Lung (tissue), 12 donors: ENCODE measurements around the gene RAB8B. TPM values are rescaled to one million over a fixed set of nuclear protein-coding genes. Genes with fewer than 3 reads are reported as not detected.
A peak's percentile ranks its signal among the peaks of the same experiment; 100 is the strongest.

ENCODE experiments used
- ATAC-seq: fragments of 200-7000 bp; cut with Tn5 transposase; one replicate; pipeline ENCODE4 v1.9.1; 2020; ENCODE audit warnings: moderate number of reproducible peaks; ENCODE audit not compliant: insufficient read depth, low FRiP score
- DNase-seq, 3 donors: peaks; one replicate each; pipeline ENCODE4 v3.0.0-alpha.2; 2013 to 2017
- H3K27ac ChIP-seq, 2 donors: one replicate each; pipeline ENCODE4 v1.5.1; 2013; ENCODE audit warnings: mild to moderate bottlenecking in 2 of 2, moderate library complexity in 2 of 2, control low read depth in 1 of 2, inconsistent platforms in 1 of 2, low read depth in 1 of 2, low read length in 1 of 2
- H3K27me3 ChIP-seq, 3 donors: one replicate each; pipeline ENCODE4 v1.5.1; 2013; ENCODE audit warnings: low read length in 2 of 3; ENCODE audit not compliant: control insufficient read depth in 3 of 3, insufficient read depth in 3 of 3
- H3K36me3 ChIP-seq, 4 donors: one replicate each; pipeline ENCODE4 v1.5.1; 2013; ENCODE audit warnings: low read length in 4 of 4, mild to moderate bottlenecking in 1 of 4, moderate library complexity in 1 of 4; ENCODE audit not compliant: control insufficient read depth in 4 of 4, insufficient read depth in 4 of 4
- H3K4me1 ChIP-seq, 5 donors: one replicate each; pipeline ENCODE4 v1.5.1; 2013; ENCODE audit warnings: low read length in 5 of 5, mild to moderate bottlenecking in 2 of 5, moderate library complexity in 1 of 5; ENCODE audit not compliant: control insufficient read depth in 5 of 5, insufficient read depth in 5 of 5
- H3K4me3 ChIP-seq: one replicate; pipeline ENCODE4 v1.5.1; 2013; ENCODE audit warnings: mild to moderate bottlenecking, control low read depth, moderate library complexity
- H3K9ac ChIP-seq, 2 donors: one replicate each; pipeline ENCODE4 v1.5.1; 2013; ENCODE audit warnings: low read length in 2 of 2, control low read depth in 1 of 2; ENCODE audit not compliant: insufficient read depth in 1 of 2
- H3K9me3 ChIP-seq, 4 donors: one replicate each; pipeline ENCODE4 v1.5.1; 2013; ENCODE audit warnings: low read length in 3 of 4, mild to moderate bottlenecking in 1 of 4, moderate library complexity in 1 of 4; ENCODE audit not compliant: control insufficient read depth in 4 of 4, insufficient read depth in 3 of 4
- WGBS, 2 donors: extraction: QIAGEN DNeasy Blood & Tissue Kit; methylation state at CpG; one replicate each; pipeline ENCODE4 v1.1.7; 2013; 5-methylcytosine and 5-hydroxymethylcytosine counted together
- polyA plus RNA-seq, 2 donors: library from polyadenylated mRNA; stranded (reverse); fragments of 200-250 nt; gene quantifications; one replicate each; pipeline ENCODE4 v1.2.1, GENCODE V29; 2013
- total RNA-seq, 2 donors: library from RNA; depleted of rRNA in 1 of 2; stranded (reverse); fragments of >200 nt in 1 of 2; gene quantifications; one replicate each; pipeline ENCODE4 v1.2.1, GENCODE V29; 2014 to 2021
- TF ChIP-seq, protein P1 (sequence below): IDR thresholded peaks from 2 replicates; pipeline ENCODE4 v1.5.1; 2012; ENCODE audit warnings: mild to moderate bottlenecking; ENCODE audit errors: control extremely low read depth, extremely low read depth
- donor health status: control.
- donor health status: control.
- donor health status: Bipolar disorder and iron deficiency.
- donor health status: healthy.
- donor health status: DM: yes; HTN: yes; CAD: no.

The RAB8B gene
- total and polyA plus RNA-seq, 4 donors: 10.0 to 88.9 (median 35.7) TPM

DNA sequence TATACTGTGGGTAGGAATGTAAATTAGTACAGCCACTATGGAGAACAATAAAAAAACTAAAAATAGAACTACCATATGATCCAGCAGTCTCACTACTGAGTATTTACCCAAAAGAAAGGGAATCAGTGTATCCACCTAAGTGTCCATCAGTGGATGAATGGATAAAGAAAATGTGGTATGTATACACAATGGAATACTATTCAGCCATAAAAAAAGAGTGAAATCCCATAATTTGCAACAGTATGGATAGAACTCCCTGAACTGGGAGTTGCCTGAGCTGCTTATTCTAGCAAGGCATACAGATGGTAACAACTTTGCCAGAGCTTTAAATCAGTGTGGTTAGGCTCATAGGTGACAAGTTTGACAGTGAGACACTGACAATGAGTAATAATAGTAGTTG lies 71.9 kb downstream of the RAB8B start:
- Histone ChIP-seq H3K27ac (no peak overlapping the region), H3K4me3 (no peak overlapping the region), H3K27me3 (no peaks in the 10 kb centered on the region), H3K36me3 (peaks cover 9 to 23% (median 11%) of the 10 kb centered on the region in 4 donors), H3K4me1 (peaks cover 0 to 7% (median 5%) of the 10 kb centered on the region in 5 donors), H3K9me3 (peaks cover 0 to 2% (median 0%) of the 10 kb centered on the region in 4 donors), H3K9ac (no peak overlapping the region)
- no peak for ATAC-seq
- no peak for DNase-seq
- TF ChIP-seq, protein P1, sequence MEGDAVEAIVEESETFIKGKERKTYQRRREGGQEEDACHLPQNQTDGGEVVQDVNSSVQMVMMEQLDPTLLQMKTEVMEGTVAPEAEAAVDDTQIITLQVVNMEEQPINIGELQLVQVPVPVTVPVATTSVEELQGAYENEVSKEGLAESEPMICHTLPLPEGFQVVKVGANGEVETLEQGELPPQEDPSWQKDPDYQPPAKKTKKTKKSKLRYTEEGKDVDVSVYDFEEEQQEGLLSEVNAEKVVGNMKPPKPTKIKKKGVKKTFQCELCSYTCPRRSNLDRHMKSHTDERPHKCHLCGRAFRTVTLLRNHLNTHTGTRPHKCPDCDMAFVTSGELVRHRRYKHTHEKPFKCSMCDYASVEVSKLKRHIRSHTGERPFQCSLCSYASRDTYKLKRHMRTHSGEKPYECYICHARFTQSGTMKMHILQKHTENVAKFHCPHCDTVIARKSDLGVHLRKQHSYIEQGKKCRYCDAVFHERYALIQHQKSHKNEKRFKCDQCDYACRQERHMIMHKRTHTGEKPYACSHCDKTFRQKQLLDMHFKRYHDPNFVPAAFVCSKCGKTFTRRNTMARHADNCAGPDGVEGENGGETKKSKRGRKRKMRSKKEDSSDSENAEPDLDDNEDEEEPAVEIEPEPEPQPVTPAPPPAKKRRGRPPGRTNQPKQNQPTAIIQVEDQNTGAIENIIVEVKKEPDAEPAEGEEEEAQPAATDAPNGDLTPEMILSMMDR: no peak

- H3K27me3 ChIP-seq: no peaks in the 10 kb centered on the region
- no peak overlapping the region for H3K9ac ChIP-seq
- ATAC-seq: no peak
- no peak for DNase-seq
- TF ChIP-seq, protein P1: no peak
- 85 to 88% methylated on average over 6 of the region's 6 CpGs for WGBS, 2 donors
- H3K36me3 ChIP-seq: peaks cover 7 to 20% (median 10%) of the 10 kb centered on the region in 4 donors
- H3K4me3 ChIP-seq: no peak overlapping the region
- no peak overlapping the region for H3K27ac ChIP-seq
- peaks cover 0 to 2% (median 0%) of the 10 kb centered on the region in 4 donors for H3K9me3 ChIP-seq
- H3K4me1 ChIP-seq: no peaks in the 10 kb centered on the region
These were observed 74.1 kb downstream of the RAB8B start for GRCh38 chr15:63263519-63263918.

DNA sequence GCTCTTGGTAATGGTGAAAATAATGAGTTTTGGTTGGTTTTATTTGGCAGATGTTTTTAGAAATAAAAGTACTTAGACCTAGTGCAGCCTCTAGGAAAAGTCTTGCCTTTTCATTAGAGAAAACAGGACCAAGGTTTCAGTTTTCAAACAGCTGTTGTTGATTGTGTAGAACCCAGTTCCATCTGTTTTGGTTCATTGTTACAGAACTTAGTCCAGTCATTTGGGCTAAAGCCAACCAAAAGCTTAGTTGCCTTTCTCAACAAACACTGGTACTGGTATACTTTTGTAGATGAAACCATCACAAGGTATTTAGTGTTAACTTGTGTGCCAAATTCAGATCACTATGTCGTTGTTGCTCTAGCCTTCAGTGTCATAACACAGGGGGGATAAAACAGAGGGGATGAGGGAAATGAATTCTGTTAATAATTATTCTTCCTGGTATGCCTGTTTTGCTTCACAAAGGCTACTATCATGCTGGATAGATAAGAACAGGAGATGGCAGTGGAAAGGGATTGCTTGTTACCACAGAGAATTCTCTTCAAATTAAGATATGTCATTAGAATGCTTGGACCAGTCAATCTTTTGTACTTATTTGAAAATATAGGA lies 75.4 kb downstream of the RAB8B start:
- no peaks in the 10 kb centered on the region for H3K27me3 ChIP-seq
- no peak overlapping the region for H3K27ac ChIP-seq
- H3K4me3 ChIP-seq: no peak overlapping the region
- peak in 2 of 3 donors; percentile 31 to 60 for DNase-seq
- H3K36me3 ChIP-seq: peaks cover 4 to 24% (median 10%) of the 10 kb centered on the region in 4 donors
- TF ChIP-seq, protein P1: no peak
- H3K9ac ChIP-seq: no peak overlapping the region
- 67 to 77% methylated on average over 1 of the region's 1 CpG for WGBS, 2 donors
- no peaks in the 10 kb centered on the region for H3K4me1 ChIP-seq
- peaks cover 0 to 2% (median 0%) of the 10 kb centered on the region in 4 donors for H3K9me3 ChIP-seq
- ATAC-seq: no peak

- DNase-seq: no peak
- Histone ChIP-seq H3K4me3 (no peak overlapping the region), H3K27me3 (no peaks in the 10 kb centered on the region), H3K9ac (no peak overlapping the region), H3K36me3 (peaks cover 0 to 5% (median 3%) of the 10 kb centered on the region in 4 donors), H3K27ac (no peak overlapping the region), H3K4me1 (peaks cover 0 to 12% (median 1%) of the 10 kb centered on the region in 5 donors), H3K9me3 (no peaks in the 10 kb centered on the region)
- ATAC-seq: no peak
- WGBS, 2 donors: 49 to 65% methylated on average over 3 of the region's 3 CpGs
- TF ChIP-seq, protein P1: no peak
These were observed 85.0 kb downstream of the RAB8B start for GRCh38 chr15:63274427-63274826.
